Activated CD8-positive, alpha-beta memory T cell treated with anti-CD3 and anti-CD28 coated beads for 36 hours (primary cell): Measurements from ENCODE around the gene EVI5L. TPM values are rescaled to one million over a fixed set of nuclear protein-coding genes. Genes with fewer than 3 reads are reported as not detected.

Experiments
- CTCF ChIA-PET: fragments of 350-600 bp; sonication (Branson Sonifier 250); formaldehyde crosslinking; loops from one replicate; lab custom pipeline; 2021; ENCODE audit warnings: antibody characterized with exemption; lab: Charles Lee
- POLR2A ChIA-PET: fragments of 350-600 bp; sonication (Branson Sonifier 250); formaldehyde crosslinking; loops from one replicate; lab custom pipeline; 2021; ENCODE audit warnings: antibody characterized with exemption; lab: Charles Lee
- total RNA-seq, 2 experiments: library from RNA; stranded (reverse); gene quantifications; one replicate each; pipeline ENCODE4 v1.2.3, GENCODE V29; 2021

The EVI5L gene
- total RNA-seq, 2 experiments from 2014 or later: 5.3 to 6.0 TPM

DNA sequence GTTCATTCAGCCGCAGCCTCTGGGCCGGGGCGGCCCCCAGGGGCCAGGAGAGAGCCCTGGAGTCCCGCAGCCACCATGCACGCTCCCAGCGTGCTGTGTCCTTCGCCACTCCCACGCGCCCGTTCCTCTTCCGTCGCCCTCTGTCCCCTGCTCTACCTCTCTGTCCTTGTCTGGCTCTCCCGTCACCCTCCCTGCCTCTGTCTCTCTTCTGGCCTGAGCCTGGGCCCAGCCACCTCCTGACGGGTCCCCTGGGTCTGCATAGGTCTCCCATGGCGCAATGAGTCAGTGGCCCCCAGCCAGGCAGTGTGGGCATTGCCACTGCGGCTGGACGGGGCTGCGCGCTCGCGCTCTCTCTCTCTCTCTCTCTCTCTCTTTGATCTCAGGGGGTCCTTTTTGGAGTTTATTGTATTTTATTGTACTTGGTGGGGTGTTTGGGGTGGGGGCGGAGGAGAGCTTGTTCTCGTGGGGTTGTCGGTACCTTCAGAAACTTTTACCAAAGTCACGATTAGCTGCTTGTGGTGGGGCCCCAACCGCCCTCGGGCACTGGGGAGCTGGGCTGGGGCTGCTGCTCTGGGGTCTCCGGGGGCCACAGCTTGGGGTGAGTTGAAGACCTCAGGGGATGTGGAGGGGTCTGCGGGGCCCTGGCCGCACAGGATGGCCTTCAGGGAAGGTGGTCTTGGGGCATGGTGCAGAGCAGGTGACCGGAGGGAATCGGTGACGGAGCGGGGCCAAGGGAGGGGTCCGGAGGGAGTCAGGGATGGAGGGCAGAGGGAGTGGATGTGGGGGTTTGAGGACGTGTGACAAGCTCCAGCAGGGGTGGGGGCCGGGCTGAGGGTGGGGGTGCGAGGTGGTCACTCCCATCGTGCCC is 82.9 kb downstream of the EVI5L start:
- POLR2A ChIA-PET: no interaction called here
- CTCF ChIA-PET: interaction anchor here (0.7 kb wide), 1 partner anchor 17 kb away, joined by 3 read pairs; no protein-coding TSS in a partner anchor

DNA sequence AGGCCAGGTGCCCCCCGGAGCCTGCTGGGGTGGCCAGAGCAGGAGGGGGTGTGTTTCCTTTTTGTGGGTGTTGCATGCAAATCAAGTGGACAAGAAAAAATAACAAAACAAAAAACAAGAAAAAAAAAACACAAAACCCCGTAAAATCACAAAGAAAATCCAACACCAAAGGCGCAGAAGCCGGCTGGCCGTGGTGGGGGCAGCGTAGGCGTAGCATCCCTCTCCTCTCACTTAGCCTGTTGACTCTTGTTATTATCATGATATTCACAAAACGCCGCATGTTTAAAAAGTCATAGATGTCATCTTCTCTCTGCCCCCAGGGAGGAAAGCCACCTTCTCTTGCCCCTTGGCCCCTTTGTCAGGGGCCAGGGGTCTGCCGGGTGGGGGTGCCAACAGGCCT is 83.6 kb downstream of the EVI5L start:
- POLR2A ChIA-PET: no interaction called here

DNA sequence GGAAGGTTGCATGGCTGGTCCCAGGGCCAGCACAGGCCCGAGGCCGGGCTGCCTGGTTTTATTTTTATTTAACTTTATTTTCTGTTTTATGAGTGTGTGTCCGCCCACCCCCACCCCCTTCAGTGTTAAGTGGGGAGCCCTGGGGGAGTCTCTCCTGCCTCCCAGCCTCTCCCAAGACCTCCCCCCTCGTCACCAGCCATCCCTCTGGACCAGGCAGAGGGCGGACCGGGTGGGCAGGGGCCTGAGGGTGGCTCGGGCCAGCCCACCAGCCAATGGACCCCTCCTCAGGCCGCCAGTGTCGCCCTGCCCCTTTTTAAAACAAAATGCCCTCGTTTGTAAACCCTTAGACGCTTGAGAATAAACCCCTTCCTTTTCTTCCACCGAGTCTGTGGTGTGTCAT is 84.1 kb downstream of the EVI5L start:
- CTCF ChIA-PET: no interaction called here
- POLR2A ChIA-PET: interaction anchor here (1.0 kb wide), 1 partner anchor 45 kb away, joined by 4 read pairs; no protein-coding TSS in a partner anchor

More for the DNA sequence above, 83.6 kb downstream of the EVI5L start:
- CTCF ChIA-PET: interaction anchor here (0.7 kb wide), 1 partner anchor 16 kb away, joined by 3 read pairs; no protein-coding TSS in a partner anchor

Other genes with a start within 250 kb of the EVI5L start
- gene CAMSAP3, start 234.4 kb upstream of the EVI5L start, total RNA-seq: under 1 TPM; 0.34 to 0.69 TPM
- gene XAB2, start 200.7 kb upstream of the EVI5L start, total RNA-seq: 10 to 100 TPM; 42.3 to 44.8 TPM
- gene PET100, start 200.4 kb upstream of the EVI5L start, total RNA-seq: 100 to 1,000 TPM in 1 of 2 experiments, 10 to 100 TPM in 1; 99.2 to 100 TPM
- gene PCP2, start 196.5 kb upstream of the EVI5L start, total RNA-seq: not detected
- gene STXBP2, start 193.1 kb upstream of the EVI5L start, total RNA-seq: 10 to 100 TPM; 69.2 to 73.5 TPM
- not detected for gene RETN, start 161.2 kb upstream of the EVI5L start, total RNA-seq
- gene MCEMP1, start 153.1 kb upstream of the EVI5L start, total RNA-seq: not detected
- 10 to 100 TPM; 71.1 to 73.2 TPM for gene TRAPPC5, start 149.4 kb upstream of the EVI5L start, total RNA-seq
- gene FCER2, start 128.1 kb upstream of the EVI5L start, total RNA-seq: 1 to 10 TPM; 1.8 to 2.5 TPM
- gene CLEC4G, start 98.1 kb upstream of the EVI5L start, total RNA-seq: not detected
- gene CD209, start 82.7 kb upstream of the EVI5L start, total RNA-seq: not detected
- not detected for gene CLEC4M, start 67.0 kb upstream of the EVI5L start, total RNA-seq
- under 1 TPM; 0.06 to 0.17 TPM for gene PRR36, start 44.2 kb downstream of the EVI5L start, total RNA-seq
- gene LRRC8E, start 58.3 kb downstream of the EVI5L start, total RNA-seq: not detected
- gene MAP2K7, start 73.7 kb downstream of the EVI5L start, total RNA-seq: 10 to 100 TPM; 34.9 to 35.7 TPM
- 1 to 10 TPM; 7.6 to 9.3 TPM for gene TGFBR3L, start 84.6 kb downstream of the EVI5L start, total RNA-seq
- gene SNAPC2, start 90.1 kb downstream of the EVI5L start, total RNA-seq: 10 to 100 TPM; 16.4 to 17.3 TPM
- gene CTXN1, start 95.9 kb downstream of the EVI5L start, total RNA-seq: under 1 TPM; 0.69 to 0.91 TPM
- 100 to 1,000 TPM; 115 to 118 TPM for gene TIMM44, start 113.4 kb downstream of the EVI5L start, total RNA-seq
- 100 to 1,000 TPM; 166 to 169 TPM for gene ELAVL1, start 175.4 kb downstream of the EVI5L start, total RNA-seq
- not detected for gene CCL25, start 222.5 kb downstream of the EVI5L start, total RNA-seq